GM18868 (cell line): ENCODE data around the gene SLC44A4.

ENCODE experiments used
- ATAC-seq: cut with Tn5 transposase; IDR thresholded peaks from one replicate; pipeline ENCODE4 v1.9.1; 2021; ENCODE audit warnings: mild to moderate bottlenecking, moderate library complexity; ENCODE audit not compliant: unreplicated experiment

SLC44A4 gene

GRCh38 chr6:31901415-31901952 is 22.7 kb upstream of the SLC44A4 start:
- no peak for ATAC-seq

- ATAC-seq = no peak
Observed at GRCh38 chr6:31900917-31901414, 22.2 kb upstream of the SLC44A4 start.

- no peak for ATAC-seq
Observed at GRCh38 chr6:31899882-31900722, 21.3 kb upstream of the SLC44A4 start.

GRCh38 chr6:31899215-31899614 is 20.4 kb upstream of the SLC44A4 start:
- ATAC-seq = no peak

- ATAC-seq = no peak
Observed at GRCh38 chr6:31898383-31899011, 19.7 kb upstream of the SLC44A4 start.

GRCh38 chr6:31897612-31898382 is 19.0 kb upstream of the SLC44A4 start, which contains the start of gene EHMT2:
Gene EHMT2 (minus strand): TSS chr6:31897698. CDS start chr6:31897677, 21 bp downstream.
- peak; percentile 59 for ATAC-seq

- ATAC-seq = no peak
Observed at GRCh38 chr6:31896856-31897611, 18.2 kb upstream of the SLC44A4 start.

- ATAC-seq = no peak
Observed at GRCh38 chr6:31896493-31896855, 17.7 kb upstream of the SLC44A4 start.

- no peak for ATAC-seq
Observed at GRCh38 chr6:31892821-31893220, 14.0 kb upstream of the SLC44A4 start.

GRCh38 chr6:31889331-31889972 is 10.7 kb upstream of the SLC44A4 start:
- no peak for ATAC-seq

GRCh38 chr6:31888276-31889258 is 9.8 kb upstream of the SLC44A4 start:
- no peak for ATAC-seq

GRCh38 chr6:31887173-31888007 is 8.6 kb upstream of the SLC44A4 start:
- no peak for ATAC-seq

- no peak for ATAC-seq
Observed at GRCh38 chr6:31886541-31886991, 7.8 kb upstream of the SLC44A4 start.

GRCh38 chr6:31884528-31885035 is 5.8 kb upstream of the SLC44A4 start:
- no peak for ATAC-seq

GRCh38 chr6:31883676-31884075 is 4.9 kb upstream of the SLC44A4 start:
- no peak for ATAC-seq

GRCh38 chr6:31882344-31882743 is 3.5 kb upstream of the SLC44A4 start:
- no peak for ATAC-seq

- no peak for ATAC-seq
Observed at GRCh38 chr6:31881136-31881859, 2.5 kb upstream of the SLC44A4 start.
